ENCODE results near the gene GNA14.

The GNA14 gene

GRCh38 chr9:77474936-77475335 is 173.2 kb downstream of the GNA14 start:
- no peak for DNase-seq (ENCODE audit: low read depth)
- TF ChIP-seq, protein P1, sequence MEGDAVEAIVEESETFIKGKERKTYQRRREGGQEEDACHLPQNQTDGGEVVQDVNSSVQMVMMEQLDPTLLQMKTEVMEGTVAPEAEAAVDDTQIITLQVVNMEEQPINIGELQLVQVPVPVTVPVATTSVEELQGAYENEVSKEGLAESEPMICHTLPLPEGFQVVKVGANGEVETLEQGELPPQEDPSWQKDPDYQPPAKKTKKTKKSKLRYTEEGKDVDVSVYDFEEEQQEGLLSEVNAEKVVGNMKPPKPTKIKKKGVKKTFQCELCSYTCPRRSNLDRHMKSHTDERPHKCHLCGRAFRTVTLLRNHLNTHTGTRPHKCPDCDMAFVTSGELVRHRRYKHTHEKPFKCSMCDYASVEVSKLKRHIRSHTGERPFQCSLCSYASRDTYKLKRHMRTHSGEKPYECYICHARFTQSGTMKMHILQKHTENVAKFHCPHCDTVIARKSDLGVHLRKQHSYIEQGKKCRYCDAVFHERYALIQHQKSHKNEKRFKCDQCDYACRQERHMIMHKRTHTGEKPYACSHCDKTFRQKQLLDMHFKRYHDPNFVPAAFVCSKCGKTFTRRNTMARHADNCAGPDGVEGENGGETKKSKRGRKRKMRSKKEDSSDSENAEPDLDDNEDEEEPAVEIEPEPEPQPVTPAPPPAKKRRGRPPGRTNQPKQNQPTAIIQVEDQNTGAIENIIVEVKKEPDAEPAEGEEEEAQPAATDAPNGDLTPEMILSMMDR (conservative IDR thresholded peaks at IDR 0.05; ENCODE audit: low read length): no peak
- no peak overlapping the region for H3K4me3 ChIP-seq (ENCODE audit: low read length)

- TF ChIP-seq, protein P1 (conservative IDR thresholded peaks at IDR 0.05; ENCODE audit: low read length): no peak
- no peak for DNase-seq (ENCODE audit: low read depth)
- H3K4me3 ChIP-seq (ENCODE audit: low read length): no peak overlapping the region
Measured at GRCh38 chr9:77472646-77473045, 175.5 kb downstream of the GNA14 start.

DNA sequence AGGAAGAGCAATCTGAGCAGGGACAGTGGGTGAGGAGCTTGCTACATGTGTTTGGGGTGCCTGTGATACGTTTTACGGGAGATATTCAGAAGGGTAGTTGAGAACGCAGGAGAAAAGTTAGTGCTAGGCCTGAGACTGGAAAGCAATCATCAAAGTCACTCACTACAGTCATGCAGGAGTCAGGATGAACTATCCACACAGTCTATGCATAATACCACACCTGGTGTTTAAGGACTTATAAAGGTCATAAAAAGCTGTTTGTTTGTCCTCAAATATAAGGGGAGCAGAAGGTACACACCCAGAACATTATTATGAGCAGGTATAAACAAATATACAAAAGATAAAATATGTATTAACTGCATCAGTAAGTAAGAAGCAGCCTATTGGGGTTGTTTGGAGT is 176.6 kb downstream of the GNA14 start:
- TF ChIP-seq, protein P1 (conservative IDR thresholded peaks at IDR 0.05; ENCODE audit: low read length): no peak
- DNase-seq (ENCODE audit: low read depth): no peak
- H3K4me3 ChIP-seq (ENCODE audit: low read length): no peak overlapping the region

GRCh38 chr9:77469515-77470231 is 178.4 kb downstream of the GNA14 start:
- TF ChIP-seq, protein P1 (conservative IDR thresholded peaks at IDR 0.05; ENCODE audit: low read length): no peak
- no peak overlapping the region for H3K4me3 ChIP-seq (ENCODE audit: low read length)
- peak; percentile 80 for DNase-seq (ENCODE audit: low read depth)

GRCh38 chr9:77464661-77465060 is 183.5 kb downstream of the GNA14 start:
- H3K4me3 ChIP-seq (ENCODE audit: low read length): no peak overlapping the region
- no peak for DNase-seq (ENCODE audit: low read depth)
- TF ChIP-seq, protein P1 (conservative IDR thresholded peaks at IDR 0.05; ENCODE audit: low read length): no peak

- H3K4me3 ChIP-seq (ENCODE audit: low read length): no peak overlapping the region
- TF ChIP-seq, protein P1 (conservative IDR thresholded peaks at IDR 0.05; ENCODE audit: low read length): no peak
- DNase-seq (ENCODE audit: low read depth): no peak
Measured at GRCh38 chr9:77463151-77463550, 185.0 kb downstream of the GNA14 start.

DNA sequence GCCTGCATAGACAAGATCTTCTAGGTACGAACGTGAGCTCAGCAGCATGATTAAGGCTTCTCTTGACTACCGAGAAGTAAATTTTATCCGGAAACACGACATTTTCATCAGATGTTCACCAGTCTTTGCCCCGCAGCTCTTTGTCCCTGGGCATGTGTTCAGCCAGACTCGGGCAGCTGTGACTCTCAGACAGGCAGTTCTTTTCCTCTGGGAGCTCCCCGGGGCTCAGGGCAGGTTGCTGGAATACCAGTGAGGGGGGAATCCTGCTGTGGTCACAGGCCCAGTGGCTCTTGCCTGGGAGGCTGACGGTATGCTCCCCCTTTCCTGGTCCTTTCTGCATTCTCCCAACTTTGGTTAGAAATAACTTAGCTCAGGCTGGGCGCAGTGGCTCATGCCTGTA is 186.1 kb downstream of the GNA14 start:
- TF ChIP-seq, protein P1 (conservative IDR thresholded peaks at IDR 0.05; ENCODE audit: low read length): no peak
- no peak overlapping the region for H3K4me3 ChIP-seq (ENCODE audit: low read length)
- no peak for DNase-seq (ENCODE audit: low read depth)

Data from AG10803 (cell line).